IMR-90 (cell line): ENCODE results near the gene IL13RA1.

Source experiments
- BHLHE40 ChIP-seq: fragments of 150-350 bp; IDR thresholded peaks from 2 replicates; pipeline ENCODE4 v1.6.1; 2016; ENCODE audit warnings: mild to moderate bottlenecking, low read depth, low read length
- CEBPB ChIP-seq: IDR thresholded peaks from 2 replicates; pipeline ENCODE4 v1.6.1; 2012; ENCODE audit warnings: low read depth, low read length, improper control_type of control experiment
- CHD1 ChIP-seq: IDR thresholded peaks from 2 replicates; pipeline ENCODE4 v1.6.1; 2012; ENCODE audit warnings: low read depth, low read length, improper control_type of control experiment
- CTCF ChIP-seq: conservative IDR thresholded peaks from 2 replicates; pipeline ENCODE4 v1.5.1; 2012; ENCODE audit warnings: mild to moderate bottlenecking, low read depth, low read length, improper control_type of control experiment
- ELK1 ChIP-seq: fragments of 150-350 bp; IDR thresholded peaks from 2 replicates; pipeline ENCODE4 v1.6.1; 2016; ENCODE audit warnings: low read depth, mild to moderate bottlenecking, low read length, moderate library complexity, borderline replicate concordance
- MAZ ChIP-seq: IDR thresholded peaks from 2 replicates; pipeline ENCODE4 v1.6.1; 2012; ENCODE audit warnings: low read depth, mild to moderate bottlenecking, low read length, improper control_type of control experiment, moderate library complexity, borderline replicate concordance
- MXI1 ChIP-seq: IDR thresholded peaks from 2 replicates; pipeline ENCODE4 v1.6.1; 2012; ENCODE audit warnings: low read depth, mild to moderate bottlenecking, low read length, moderate library complexity, borderline replicate concordance
- NFE2L2 ChIP-seq: fragments of 150-350 bp; IDR thresholded peaks from 2 replicates; pipeline ENCODE4 v1.6.1; 2016; ENCODE audit warnings: low read depth, mild to moderate bottlenecking, low read length
- POLR2A ChIP-seq: IDR thresholded peaks from 2 replicates; pipeline ENCODE4 v1.6.1; 2012; ENCODE audit warnings: mild to moderate bottlenecking, low read depth, low read length
- RAD21 ChIP-seq: IDR thresholded peaks from 2 replicates; pipeline ENCODE4 v1.6.1; 2012; ENCODE audit warnings: low read length, improper control_type of control experiment
- RCOR1 ChIP-seq: IDR thresholded peaks from 2 replicates; pipeline ENCODE4 v1.6.1; 2012; ENCODE audit warnings: mild to moderate bottlenecking, low read length, improper control_type of control experiment; ENCODE audit not compliant: insufficient replicate concordance
- RFX5 ChIP-seq: IDR thresholded peaks from 2 replicates; pipeline ENCODE4 v1.8.0; 2012; ENCODE audit warnings: low read depth, mild to moderate bottlenecking, low read length, moderate library complexity
- SMC3 ChIP-seq: fragments of 150-350 bp; IDR thresholded peaks from 2 replicates; pipeline ENCODE4 v1.6.1; 2016; ENCODE audit warnings: low read depth, mild to moderate bottlenecking, antibody characterized with exemption, low read length, moderate library complexity
- USF2 ChIP-seq: fragments of 150-350 bp; IDR thresholded peaks from 2 replicates; pipeline ENCODE4 v1.6.1; 2017; ENCODE audit warnings: mild to moderate bottlenecking, antibody characterized with exemption, low read length, low read depth

- TF ChIP-seq RCOR1, result no peak
- no peak for TF ChIP-seq CTCF
- TF ChIP-seq POLR2A, result no peak
- TF ChIP-seq MXI1, result no peak
- no peak for TF ChIP-seq USF2
- TF ChIP-seq RFX5, result no peak
- TF ChIP-seq NFE2L2, result no peak
- no peak for TF ChIP-seq SMC3
- no peak for TF ChIP-seq RAD21
- TF ChIP-seq BHLHE40, result no peak
- TF ChIP-seq MAZ, result no peak
- TF ChIP-seq CHD1, result no peak
- no peak for TF ChIP-seq ELK1
- TF ChIP-seq CEBPB, result no peak
Measured at GRCh38 chrX:118795528-118796280, 68.3 kb downstream of the IL13RA1 start.
